Fibroblast of gingiva (primary cell): ENCODE measurements around the gene SNRNP200.

ENCODE experiments used
- DNase-seq: peaks from one replicate; pipeline ENCODE4 v3.0.0-alpha.2; 2011; ENCODE audit warnings: low read depth

Gene SNRNP200

DNA sequence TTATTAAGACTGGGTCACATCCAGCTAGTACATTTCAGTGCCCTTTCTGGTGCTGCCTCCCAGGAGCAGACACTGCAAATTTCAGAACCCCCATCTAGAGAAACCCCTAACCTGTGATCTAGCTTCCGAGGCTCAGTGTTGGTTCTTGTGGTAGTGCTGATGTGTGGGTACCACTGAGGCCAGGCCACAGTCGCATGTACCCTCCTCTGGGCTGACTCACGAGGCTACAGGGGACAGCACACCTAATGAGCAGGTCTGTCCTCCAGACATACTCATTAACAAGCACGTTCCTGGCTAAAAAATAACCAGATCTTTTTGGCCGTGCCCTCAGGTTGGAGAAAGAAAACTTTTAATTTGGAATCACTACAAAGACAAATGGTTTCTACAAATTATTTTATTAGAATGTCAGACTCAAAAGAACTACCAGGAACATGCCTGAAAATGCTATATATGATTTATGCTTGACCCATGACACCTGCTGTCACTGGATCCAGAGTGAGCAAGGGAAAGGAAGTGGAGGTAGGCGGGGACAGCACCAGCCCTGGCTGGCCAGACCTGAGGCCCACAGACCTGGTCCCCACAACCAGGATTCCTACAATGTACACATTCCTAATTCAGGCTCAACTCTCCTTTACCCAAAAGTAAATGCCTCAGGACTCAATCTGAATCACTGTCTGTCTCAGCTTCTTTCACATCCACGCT is 30.8 kb downstream of the SNRNP200 start:
- DNase-seq: no peak

DNA sequence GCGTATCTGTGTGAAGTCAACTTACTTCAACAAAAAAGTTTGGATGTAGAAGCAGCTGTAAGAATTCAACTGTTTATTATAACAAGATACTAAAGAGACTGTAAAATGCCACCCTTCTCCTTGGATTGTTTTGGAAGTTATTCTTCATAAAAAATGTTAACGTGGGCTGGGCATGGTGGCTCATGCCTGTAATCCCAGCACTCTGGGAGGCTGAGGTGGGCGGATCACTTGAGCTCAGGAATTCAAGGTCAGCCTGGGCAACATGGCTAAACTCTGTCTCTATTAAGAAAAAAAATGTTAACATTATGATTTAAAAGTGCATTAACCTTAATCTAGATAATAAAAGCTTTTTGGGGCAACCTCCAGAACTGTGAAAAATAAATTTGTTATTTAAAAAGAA is 31.6 kb downstream of the SNRNP200 start:
- DNase-seq: no peak

DNA sequence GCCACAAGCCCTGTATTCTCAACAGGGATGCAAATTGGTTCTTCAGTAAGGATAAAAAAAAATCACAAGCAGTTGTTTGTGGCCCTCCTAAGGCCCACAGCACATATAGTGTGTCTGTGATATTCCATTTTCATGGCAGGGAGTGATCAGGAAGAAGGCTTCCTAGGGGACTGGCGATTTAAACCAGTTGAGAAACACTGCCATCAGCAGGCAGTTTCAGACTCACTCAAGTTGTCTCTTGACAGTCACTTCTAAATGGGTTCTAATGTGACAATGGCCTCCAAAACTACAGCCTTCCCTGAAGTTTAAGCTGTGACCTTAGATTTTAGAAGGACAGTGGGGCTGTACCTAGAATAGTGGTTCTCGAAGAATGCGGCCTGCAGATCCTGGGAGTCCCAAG is 33.4 kb downstream of the SNRNP200 start:
- no peak for DNase-seq

GRCh38 chr2:96267159-96267971 is 38.0 kb downstream of the SNRNP200 start:
- DNase-seq: peak; percentile 21

- DNase-seq: peak; percentile 98
These were observed 39.3 kb downstream of the SNRNP200 start, which contains the start of the genes CIAO1 and TMEM127 for GRCh38 chr2:96265840-96266679. Gene CIAO1 (plus strand): TSS chr2:96266225. CDS start chr2:96266351, 126 bp downstream. Gene TMEM127 (minus strand): TSS chr2:96265997. CDS start chr2:96265381, 616 bp downstream.

DNA sequence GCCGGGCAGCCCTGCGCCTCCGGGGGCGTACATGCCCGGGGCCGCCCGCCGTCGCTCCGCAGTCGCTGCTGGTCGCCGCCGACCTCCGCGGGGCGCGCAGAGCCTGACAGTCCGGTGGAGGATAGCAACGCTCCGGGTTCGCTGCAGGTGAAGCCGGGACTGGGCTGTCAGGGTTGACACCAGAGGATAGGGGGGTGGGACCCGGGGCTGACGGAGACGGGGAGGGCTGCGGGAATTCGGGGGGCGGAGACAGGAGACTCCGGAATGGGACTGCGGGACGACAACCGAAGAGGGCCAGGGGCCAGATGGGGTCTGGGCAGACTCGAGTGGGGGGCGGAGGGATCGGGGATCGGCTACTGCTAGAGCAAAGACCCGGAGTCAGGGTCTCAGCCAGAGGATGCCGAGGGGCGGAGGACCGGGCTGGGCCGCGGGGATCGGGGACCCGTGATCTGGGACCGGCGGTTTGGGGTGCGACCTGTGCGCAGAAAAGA is 40.0 kb downstream of the SNRNP200 start:
- peak; percentile 22 for DNase-seq

GRCh38 chr2:96264656-96265348 is 40.5 kb downstream of the SNRNP200 start:
- DNase-seq: no peak

GRCh38 chr2:96264086-96264485 is 41.3 kb downstream of the SNRNP200 start:
- no peak for DNase-seq

GRCh38 chr2:96262306-96262705 is 43.0 kb downstream of the SNRNP200 start:
- peak; percentile 42 for DNase-seq

- DNase-seq: no peak
These were observed 43.9 kb downstream of the SNRNP200 start for GRCh38 chr2:96261328-96262003.

GRCh38 chr2:96260387-96261260 is 44.7 kb downstream of the SNRNP200 start:
- peak; percentile 87 for DNase-seq

DNA sequence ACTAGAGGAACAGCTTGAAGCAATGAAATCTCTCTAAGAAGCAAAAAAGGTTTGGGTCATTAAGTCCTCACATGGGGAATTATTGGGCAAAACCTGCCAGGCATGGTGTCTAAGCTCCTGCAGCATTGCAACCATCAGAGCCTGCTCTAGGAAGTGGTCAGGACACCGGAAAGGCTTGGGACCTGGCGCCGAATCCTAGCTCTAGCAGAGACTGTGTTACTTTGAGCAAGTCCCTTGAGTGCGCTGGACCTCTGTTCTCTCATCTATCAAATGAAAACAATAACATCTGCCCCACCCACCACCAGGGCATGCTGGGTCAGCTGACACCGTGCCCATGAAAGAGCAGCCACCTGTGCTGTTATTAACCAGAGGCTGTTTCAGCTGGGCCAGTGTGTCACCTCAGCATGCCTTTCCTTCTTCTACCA is 45.8 kb downstream of the SNRNP200 start:
- DNase-seq: no peak

DNA sequence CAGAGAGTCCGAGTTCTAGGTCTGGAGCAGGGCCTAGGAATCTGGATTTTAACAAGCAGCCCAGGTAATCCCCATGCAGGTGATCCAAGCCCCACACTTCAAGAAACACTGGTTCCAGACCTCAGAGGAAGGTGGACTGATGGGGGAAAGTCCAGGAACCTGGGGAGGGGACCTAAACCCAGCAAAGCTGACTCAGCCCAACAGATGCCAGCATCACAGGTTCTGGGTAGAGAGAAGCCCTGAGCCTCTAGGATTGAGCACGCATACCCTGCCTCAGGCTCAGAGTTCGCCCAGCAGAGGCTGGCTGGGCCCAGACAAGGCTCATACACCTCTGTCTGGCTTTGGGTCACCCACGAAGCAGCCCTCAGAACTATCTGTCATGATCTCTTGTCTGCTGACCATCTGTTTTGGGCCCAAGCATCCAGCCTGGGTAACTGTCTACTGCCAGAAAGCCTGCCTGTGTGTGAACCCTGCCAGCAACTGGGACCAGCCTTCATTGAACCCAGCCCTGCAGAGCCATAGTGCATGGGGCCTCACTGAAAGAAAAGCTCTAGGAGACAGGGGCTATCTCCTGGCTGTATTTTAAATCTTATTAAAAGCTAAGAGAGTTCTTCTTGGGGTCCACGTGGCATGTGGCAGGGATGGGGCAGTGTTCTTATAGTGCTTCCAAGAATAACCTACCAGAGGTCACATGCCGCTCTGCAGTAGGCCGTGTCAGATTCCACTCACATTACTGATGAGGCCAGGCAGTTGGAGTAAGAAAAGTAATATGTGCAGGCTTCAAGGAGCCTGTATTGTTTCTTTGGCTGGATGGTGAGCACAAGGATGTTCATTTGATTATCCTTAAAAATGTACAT is 47.0 kb downstream of the SNRNP200 start:
- peak; percentile 59 for DNase-seq

DNA sequence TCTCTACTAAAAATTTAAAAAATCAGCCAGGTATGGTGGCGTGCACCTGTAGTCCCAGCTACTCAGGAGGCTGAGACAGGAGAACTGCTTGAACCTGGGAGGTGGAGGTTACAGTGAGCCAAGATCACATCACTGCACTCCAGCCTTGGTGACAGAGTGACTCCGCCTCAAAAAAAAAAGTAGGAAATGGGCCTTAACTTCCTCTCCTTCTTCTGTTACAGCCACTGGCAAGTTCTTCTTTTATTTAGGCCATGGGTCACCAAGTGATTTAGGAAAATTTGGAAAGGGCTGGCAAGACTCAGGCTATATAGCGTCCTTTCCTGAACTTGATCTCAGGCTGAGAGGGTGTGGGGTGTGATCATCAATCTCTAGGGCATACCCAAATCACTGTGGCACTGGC is 47.6 kb downstream of the SNRNP200 start:
- DNase-seq: peak; percentile 37

DNA sequence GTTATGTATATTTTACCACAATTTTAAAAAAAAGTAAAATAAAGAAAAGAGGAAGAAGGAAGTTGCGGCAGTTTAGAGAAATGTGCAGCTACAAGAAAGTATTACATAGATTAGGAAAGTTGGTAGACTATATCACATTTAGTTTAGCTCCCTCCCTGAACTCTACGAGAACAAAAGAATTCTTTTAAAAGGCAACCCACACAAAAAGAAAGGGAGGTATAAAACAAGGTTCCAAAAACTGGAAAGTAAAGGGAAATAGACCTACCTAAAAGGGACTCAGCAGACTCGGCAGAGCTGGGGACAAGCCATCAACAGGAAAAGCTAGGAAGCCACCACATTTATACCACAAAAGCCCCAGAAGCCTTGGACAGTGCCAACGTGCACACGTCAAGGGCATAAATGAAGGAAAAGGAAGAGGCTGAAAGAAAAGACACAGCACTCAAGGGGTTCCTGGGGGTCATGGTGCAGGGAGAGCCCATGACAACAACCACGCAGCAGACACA is 48.7 kb downstream of the SNRNP200 start:
- DNase-seq: no peak

DNA sequence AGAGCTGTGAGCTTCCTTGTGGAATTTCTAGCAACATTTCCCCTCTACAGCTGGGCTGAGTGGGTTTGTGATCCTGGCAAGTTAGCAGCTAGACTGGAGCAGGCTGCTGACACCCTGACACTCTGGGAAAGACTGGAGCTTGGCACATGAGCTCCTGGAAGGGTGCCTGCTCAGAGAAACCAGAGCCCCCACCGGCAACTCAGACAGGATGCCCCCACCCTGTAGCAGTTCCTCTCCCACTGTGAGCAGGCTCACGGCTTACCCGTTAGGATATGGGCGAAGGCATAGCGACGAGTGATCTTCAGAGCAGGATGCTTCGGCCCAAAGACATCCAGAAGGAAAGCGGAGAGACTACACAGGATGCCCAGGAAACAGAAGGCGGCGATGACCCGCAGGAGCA is 50.8 kb downstream of the SNRNP200 start:
- DNase-seq: no peak

DNA sequence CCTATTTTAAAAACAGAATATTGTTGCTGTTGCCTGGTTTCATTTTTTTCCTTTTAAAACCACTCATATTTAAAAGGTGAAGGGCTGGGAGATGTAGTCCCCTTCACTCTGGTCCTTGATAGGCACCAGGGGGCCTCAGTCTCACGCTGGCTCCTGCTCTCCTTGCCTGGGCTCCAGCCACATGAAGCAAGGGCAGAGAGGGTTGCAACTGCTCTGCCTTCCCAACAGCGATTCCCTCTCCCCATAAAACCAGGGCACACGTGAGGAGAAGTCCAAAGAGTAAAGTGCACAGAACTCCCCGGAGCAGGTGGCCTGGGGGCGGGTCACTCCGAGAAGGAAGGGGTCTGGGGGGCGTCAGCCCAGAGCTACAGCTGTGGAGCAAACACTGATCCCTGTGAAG is 52.3 kb downstream of the SNRNP200 start:
- DNase-seq: no peak

- no peak for DNase-seq
These were observed 52.8 kb downstream of the SNRNP200 start for GRCh38 chr2:96252526-96252925.
